Transverse colon (tissue), 4 donors: ENCODE data around the gene RBM17. TPM values are rescaled to one million over a fixed set of nuclear protein-coding genes. Genes with fewer than 3 reads are reported as not detected.

Experiments used
- DNase-seq: peaks from one replicate; pipeline ENCODE4 v3.0.0-alpha.2; 2019
- H3K27ac ChIP-seq, 4 donors: fragments of 200-600 bp; sonication (generic); 2 replicates each; pipeline ENCODE4 v1.5.1; 2016 to 2018; ENCODE audit warnings: inconsistent platforms in 4 of 4
- H3K27me3 ChIP-seq: fragments of 200-600 bp; sonication (generic); 2 replicates; pipeline ENCODE4 v1.5.1; 2017; ENCODE audit warnings: inconsistent platforms
- H3K36me3 ChIP-seq, 4 donors: fragments of 200-600 bp; sonication (generic); 2 replicates each; pipeline ENCODE4 v1.5.1; 2017 to 2019; ENCODE audit warnings: inconsistent platforms in 4 of 4
- H3K4me1 ChIP-seq, 4 donors: fragments of 200-600 bp; sonication (generic); 2 replicates each; pipeline ENCODE4 v1.5.1; 2017 to 2020; ENCODE audit warnings: inconsistent platforms in 4 of 4
- H3K4me3 ChIP-seq, 4 donors: fragments of 200-600 bp; sonication (generic); 1 replicate in 1 of 4; 2 replicates in 3 of 4; pipeline versions ENCODE4 v1.5.1 to v1.6.1; 2017 to 2019; ENCODE audit warnings: inconsistent platforms in 4 of 4
- H3K9me3 ChIP-seq, 2 donors: fragments of 200-600 bp; sonication (generic); 2 replicates each; pipeline ENCODE4 v1.5.1; 2017 to 2019; ENCODE audit warnings: inconsistent platforms in 2 of 2
- EP300 ChIP-seq: sonication (generic); formaldehyde crosslinking; IDR thresholded peaks from one replicate; pipeline ENCODE4 v1.6.1; 2017; ENCODE audit warnings: antibody characterized with exemption, low read depth
- POLR2A ChIP-seq: fragments of 450-650 bp; IDR thresholded peaks from one replicate; pipeline ENCODE4 v1.6.1; 2016; ENCODE audit warnings: antibody characterized with exemption, mild to moderate bottlenecking, moderate library complexity
- POLR2AphosphoS5 ChIP-seq, 3 donors: sonication (generic); formaldehyde crosslinking; IDR thresholded peaks; one replicate each; pipeline ENCODE4 v1.6.1; 2016; ENCODE audit warnings: antibody characterized with exemption in 3 of 3
- WGBS, 2 donors: methylation state at CpG; one replicate each; pipeline ENCODE4 v1.1.5; 2018; ENCODE audit warnings: low coverage in 1 of 2; 5-methylcytosine and 5-hydroxymethylcytosine counted together
- in situ Hi-C, 4 donors: fragments of 200-750 bp; cut with MboI; loops; one replicate each; pipeline versions ENCODE4 v1.15.0 to v1.15.1; 2017; ENCODE audit warnings: low sequenced_read_pairs in 3 of 4, low pct_ligation_motif_present in 1 of 4, low pct_unique_long_range_greater_than_20kb in 1 of 4
- intact Hi-C: fragments of 100-400 bp; cut with DNase I; formaldehyde crosslinking; loops from one replicate; pipeline ENCODE4 v1.15.1; 2023; ENCODE audit warnings: low total_unique reads
- total RNA-seq, 4 donors: library from RNA; depleted of rRNA; stranded (reverse); fragments of >200 nt; gene quantifications; one replicate each; pipeline ENCODE4 v1.1.0, GENCODE V29; 2016
- TF ChIP-seq, protein P1 (sequence below), 5 experiments: fragments of 200-600 bp in 3 of 5; fragments of 450-650 bp in 2 of 5; sonication (generic) in 3 of 5; IDR thresholded peaks; 1 replicate in 2 of 5; 2 replicates in 3 of 5; pipeline ENCODE4 v1.5.1; 2016 to 2017; ENCODE audit warnings: antibody characterized with exemption in 5 of 5, inconsistent platforms in 3 of 5, mild to moderate bottlenecking in 2 of 5, moderate library complexity in 1 of 5

Gene RBM17
- total RNA-seq, 4 donors from 2014 or later: 45.0 to 80.7 (median 64.7) TPM

DNA sequence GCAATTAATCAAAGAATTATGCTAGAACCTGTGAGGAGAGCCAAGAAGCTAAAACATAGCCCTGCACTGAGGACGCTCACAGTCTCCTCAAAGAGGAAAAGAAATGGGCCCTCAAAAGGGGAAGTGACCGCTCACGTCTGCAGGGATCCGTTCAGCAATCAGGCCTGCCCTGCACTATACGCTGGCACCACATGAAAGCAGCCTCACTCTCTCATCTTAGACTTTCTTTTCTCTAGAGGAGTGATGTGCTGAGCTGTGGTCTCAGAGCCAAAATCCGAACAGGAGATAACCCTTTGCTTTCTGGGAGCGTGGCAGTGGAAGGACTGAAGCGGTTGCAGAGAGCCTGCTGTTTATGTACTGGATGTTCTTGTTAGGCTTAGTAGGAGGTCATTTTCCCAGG lies 20.4 kb upstream of the RBM17 start:
- DNase-seq: peak; percentile 46
- Histone ChIP-seq H3K4me3 (no peak overlapping the region), H3K27me3 (no peaks in the 10 kb centered on the region), H3K9me3 (no peaks in the 10 kb centered on the region), H3K27ac (peak overlapping the region in 1 of 4 donors; percentile 51), H3K4me1 (peaks cover 0 to 9% (median 0%) of the 10 kb centered on the region in 4 donors), H3K36me3 (no peaks in the 10 kb centered on the region)
- no peak for TF ChIP-seq POLR2A
- TF ChIP-seq EP300: no peak
- TF ChIP-seq, protein P1, sequence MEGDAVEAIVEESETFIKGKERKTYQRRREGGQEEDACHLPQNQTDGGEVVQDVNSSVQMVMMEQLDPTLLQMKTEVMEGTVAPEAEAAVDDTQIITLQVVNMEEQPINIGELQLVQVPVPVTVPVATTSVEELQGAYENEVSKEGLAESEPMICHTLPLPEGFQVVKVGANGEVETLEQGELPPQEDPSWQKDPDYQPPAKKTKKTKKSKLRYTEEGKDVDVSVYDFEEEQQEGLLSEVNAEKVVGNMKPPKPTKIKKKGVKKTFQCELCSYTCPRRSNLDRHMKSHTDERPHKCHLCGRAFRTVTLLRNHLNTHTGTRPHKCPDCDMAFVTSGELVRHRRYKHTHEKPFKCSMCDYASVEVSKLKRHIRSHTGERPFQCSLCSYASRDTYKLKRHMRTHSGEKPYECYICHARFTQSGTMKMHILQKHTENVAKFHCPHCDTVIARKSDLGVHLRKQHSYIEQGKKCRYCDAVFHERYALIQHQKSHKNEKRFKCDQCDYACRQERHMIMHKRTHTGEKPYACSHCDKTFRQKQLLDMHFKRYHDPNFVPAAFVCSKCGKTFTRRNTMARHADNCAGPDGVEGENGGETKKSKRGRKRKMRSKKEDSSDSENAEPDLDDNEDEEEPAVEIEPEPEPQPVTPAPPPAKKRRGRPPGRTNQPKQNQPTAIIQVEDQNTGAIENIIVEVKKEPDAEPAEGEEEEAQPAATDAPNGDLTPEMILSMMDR (IDR thresholded peaks at IDR 0.05): no peak
- no peak for TF ChIP-seq POLR2AphosphoS5 (IDR thresholded peaks at IDR 0.05)
- in situ Hi-C loops: no loop called here
- WGBS, 2 donors: 71% methylated on average over 8 of the region's 8 CpGs; no CpG with 5 or more reads in 1 of the 2 donors
- intact Hi-C loops: no loop called here

DNA sequence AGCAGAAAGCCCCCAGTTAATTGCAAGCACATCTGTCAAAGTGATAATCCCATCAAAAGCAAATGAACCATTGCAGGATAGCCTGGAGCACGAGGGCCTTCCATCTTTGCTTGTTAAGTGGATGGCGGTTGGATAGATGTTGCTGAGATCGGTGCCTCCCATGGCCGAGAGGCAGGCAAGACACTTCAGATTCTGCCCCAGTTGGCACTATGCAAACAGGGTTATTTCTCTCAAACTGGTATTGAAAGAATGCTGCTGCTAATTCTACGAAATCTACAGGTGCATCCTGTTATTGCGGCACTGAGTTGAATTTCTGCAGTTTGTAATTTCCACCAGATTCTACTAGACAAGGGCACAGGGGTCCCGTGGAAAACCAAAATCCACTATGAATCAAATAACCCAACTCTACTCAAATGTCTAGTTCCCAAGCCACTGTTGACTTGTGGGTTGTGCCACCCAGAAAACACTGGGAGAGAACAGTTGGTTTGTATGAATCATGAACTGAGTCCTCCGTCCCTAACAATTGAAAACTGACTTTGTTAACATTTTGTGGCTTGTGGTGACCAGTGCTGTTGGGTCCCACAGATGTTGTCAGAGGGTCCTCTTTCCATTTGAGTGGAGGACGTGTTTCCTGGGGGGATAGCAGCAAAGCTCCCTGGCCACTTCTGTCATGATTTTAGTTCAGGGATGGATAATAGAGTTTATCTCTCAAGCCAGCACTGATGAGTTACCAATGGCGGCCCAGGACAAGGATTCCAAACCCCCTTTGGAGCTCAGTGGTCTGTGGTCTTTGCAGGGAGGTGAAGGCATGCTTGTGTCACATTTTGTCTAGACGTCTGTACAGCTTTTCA lies 19.5 kb upstream of the RBM17 start:
- TF ChIP-seq POLR2A (no peak), EP300 (no peak), POLR2AphosphoS5 (IDR thresholded peaks at IDR 0.05) (no peak)
- TF ChIP-seq, protein P1 (IDR thresholded peaks at IDR 0.05): no peak
- in situ Hi-C loops: no loop called here
- whole genome bisulfite sequencing, 2 donors: 71 to 72% methylated on average over 8 to 11 of the region's 11 CpGs
- intact Hi-C loops: no loop called here
- DNase-seq: no peak
- H3K36me3 ChIP-seq: no peaks in the 10 kb centered on the region
- no peaks in the 10 kb centered on the region for H3K9me3 ChIP-seq
- peaks cover 0 to 9% (median 0%) of the 10 kb centered on the region in 4 donors for H3K4me1 ChIP-seq
- H3K27ac ChIP-seq: peak overlapping the region in 1 of 4 donors; percentile 51
- H3K27me3 ChIP-seq: no peaks in the 10 kb centered on the region
- no peak overlapping the region for H3K4me3 ChIP-seq

GRCh38 chr10:6070660-6071059 lies 18.2 kb upstream of the RBM17 start:
- in situ Hi-C loops (no loop called here), intact Hi-C loops (no loop called here)
- H3K27ac ChIP-seq: no peak overlapping the region
- H3K27me3 ChIP-seq: no peaks in the 10 kb centered on the region
- H3K36me3 ChIP-seq: no peaks in the 10 kb centered on the region
- H3K4me1 ChIP-seq: peaks cover 0 to 6% (median 0%) of the 10 kb centered on the region in 4 donors
- no peak for DNase-seq
- H3K4me3 ChIP-seq: no peak overlapping the region
- 95% methylated on average over 4 to 5 of the region's 5 CpGs for WGBS, 2 donors
- H3K9me3 ChIP-seq: no peaks in the 10 kb centered on the region
- TF ChIP-seq, protein P1 (IDR thresholded peaks at IDR 0.05): no peak
- TF ChIP-seq EP300: no peak
- TF ChIP-seq POLR2AphosphoS5 (IDR thresholded peaks at IDR 0.05): no peak

DNA sequence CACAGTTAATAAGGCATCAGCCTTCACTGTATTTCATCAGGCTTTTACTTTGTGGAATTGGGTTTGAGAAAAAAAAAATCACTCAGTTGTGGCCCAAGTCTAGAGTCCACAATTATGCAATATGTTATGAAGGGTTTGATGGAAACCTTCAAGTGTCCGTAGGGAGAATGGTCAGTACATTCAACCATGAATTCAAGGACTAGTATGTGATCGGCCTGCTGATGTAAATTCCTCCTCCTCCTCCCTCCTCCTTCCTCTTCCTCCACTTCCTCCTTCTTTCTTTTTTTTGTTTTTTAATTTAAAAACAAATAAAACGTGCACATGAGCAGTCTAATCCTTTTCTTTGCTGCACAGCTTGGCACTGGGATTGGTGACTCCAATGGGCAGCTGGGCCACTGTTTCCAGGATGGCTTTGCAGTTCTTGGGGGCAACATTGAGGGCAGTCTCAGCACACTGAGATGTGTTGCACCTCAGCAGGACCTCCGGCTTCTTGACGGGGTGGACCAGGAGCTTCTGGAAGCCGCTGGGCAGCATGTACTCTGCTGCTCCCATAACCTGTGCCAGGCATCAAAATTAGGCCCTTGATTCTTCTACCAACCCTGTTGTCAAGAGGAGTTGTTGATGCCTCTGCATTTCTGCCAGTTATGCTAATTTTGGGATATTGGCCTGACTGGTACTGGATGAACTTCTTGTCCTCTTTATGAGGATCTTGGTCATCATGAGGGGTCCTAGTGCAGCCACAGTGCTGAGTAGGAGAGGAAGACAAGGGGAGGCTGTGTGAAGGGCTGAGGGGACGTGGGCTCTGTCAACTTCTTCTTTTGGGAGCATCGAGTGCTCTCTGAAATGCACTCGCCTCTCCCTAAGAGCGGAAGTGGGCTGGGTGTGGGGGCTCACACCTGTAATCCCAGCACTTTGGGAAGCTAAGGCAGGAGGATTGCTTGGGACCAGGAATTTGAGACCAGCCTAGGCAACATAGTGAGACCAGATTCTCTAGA lies 17.4 kb upstream of the RBM17 start:
- H3K36me3 ChIP-seq: no peaks in the 10 kb centered on the region
- in situ Hi-C loops (no loop called here), intact Hi-C loops (no loop called here)
- TF ChIP-seq EP300 (no peak), POLR2A (no peak), POLR2AphosphoS5 (IDR thresholded peaks at IDR 0.05) (no peak)
- TF ChIP-seq, protein P1 (IDR thresholded peaks at IDR 0.05): no peak
- H3K4me1 ChIP-seq: peaks cover 0 to 6% (median 0%) of the 10 kb centered on the region in 4 donors
- no peak for DNase-seq
- no peaks in the 10 kb centered on the region for H3K9me3 ChIP-seq
- WGBS, 2 donors: 67 to 71% methylated on average over 2 to 10 of the region's 10 CpGs
- no peak overlapping the region for H3K4me3 ChIP-seq
- H3K27ac ChIP-seq: peak overlapping the region in 3 of 4 donors; percentile 19 to 69 (median 44)
- H3K27me3 ChIP-seq: no peaks in the 10 kb centered on the region
